Stimulated activated CD8-positive, alpha-beta memory T cell treated with anti-CD3 and anti-CD28 coated beads, Interleukin-7, amount 100 ng/mL, for 4 hours (primary cell): ENCODE data around the gene PSPN.
"Not testable (repeated sequence)": the region's sequence is repeated elsewhere in the genome, so short reads cannot be mapped to it uniquely, and the experiment has no call there.

Experiments used
- DNase-seq, 2 donors: peaks; one replicate each; pipeline ENCODE4 v3.0.0-alpha.2; 2020; ENCODE audit warnings: low read depth in 2 of 2

Gene PSPN

GRCh38 chr19:6373096-6373812 is 2.5 kb downstream of the PSPN start:
- DNase-seq = peak; percentile 96 to 98

- peak; percentile 93 to 97 for DNase-seq
Measured at GRCh38 chr19:6372594-6373095, 3.1 kb downstream of the PSPN start, which contains the start of gene ALKBH7. TSS of gene ALKBH7 (plus strand) at chr19:6372794. CDS start at chr19:6372821, 27 bp downstream.

GRCh38 chr19:6364353-6364752 is 11.4 kb downstream of the PSPN start:
- DNase-seq = no peak

GRCh38 chr19:6362351-6362801 is 13.4 kb downstream of the PSPN start:
- DNase-seq = no peak

GRCh38 chr19:6362027-6362350 is 13.7 kb downstream of the PSPN start:
- no peak for DNase-seq

- DNase-seq = not testable (repeated sequence)
Measured at GRCh38 chr19:6360857-6361216, 14.9 kb downstream of the PSPN start.

- not testable (repeated sequence) for DNase-seq
Measured at GRCh38 chr19:6360445-6360844, 15.3 kb downstream of the PSPN start.

GRCh38 chr19:6359568-6360341 is 16.0 kb downstream of the PSPN start:
- no peak for DNase-seq

- no peak for DNase-seq
Measured at GRCh38 chr19:6358003-6358402, 17.7 kb downstream of the PSPN start.

GRCh38 chr19:6357174-6357573 is 18.6 kb downstream of the PSPN start:
- DNase-seq = no peak

- DNase-seq = not testable (repeated sequence)
Measured at GRCh38 chr19:6355321-6356040, 20.3 kb downstream of the PSPN start.

GRCh38 chr19:6354098-6354674 is 21.5 kb downstream of the PSPN start:
- DNase-seq = no peak

- no peak for DNase-seq
Measured at GRCh38 chr19:6352381-6353165, 23.2 kb downstream of the PSPN start.

GRCh38 chr19:6350688-6351087 is 25.0 kb downstream of the PSPN start:
- DNase-seq = no peak

GRCh38 chr19:6349271-6349670 is 26.5 kb downstream of the PSPN start:
- DNase-seq = not testable (repeated sequence)

- DNase-seq = no peak
Measured at GRCh38 chr19:6343462-6343861, 32.3 kb downstream of the PSPN start.

- no peak for DNase-seq
Measured at GRCh38 chr19:6340493-6341201, 35.1 kb downstream of the PSPN start.

- DNase-seq = no peak
Measured at GRCh38 chr19:6334490-6335285, 41.0 kb downstream of the PSPN start.

GRCh38 chr19:6333439-6333838 is 42.3 kb downstream of the PSPN start, which contains the start of gene ACER1:
TSS of gene ACER1 (minus strand) at chr19:6333612. CDS start at chr19:6333551, 61 bp downstream.
- DNase-seq = no peak

- DNase-seq = no peak
Measured at GRCh38 chr19:6326815-6327214, 48.9 kb downstream of the PSPN start.
